SJCRH30 (cell line): ENCODE measurements around the gene ISG20L2. TPM values are rescaled to one million over a fixed set of nuclear protein-coding genes. Genes with fewer than 3 reads are reported as not detected.

Experiments
- DNase-seq, 2 experiments: peaks; one replicate each; pipeline ENCODE4 v3.0.0-alpha.2; 2015 to 2020
- H3K27ac ChIP-seq: fragments of 250-450 bp; sonication (Bioruptor Pico); 2 replicates; pipeline ENCODE4 v1.5.1; 2020; ENCODE audit warnings: mild to moderate bottlenecking, moderate library complexity
- H3K27me3 ChIP-seq: fragments of 250-450 bp; sonication (Bioruptor Pico); 2 replicates; pipeline ENCODE4 v1.5.1; 2020; ENCODE audit warnings: mild to moderate bottlenecking, moderate library complexity
- H3K36me3 ChIP-seq: fragments of 250-450 bp; sonication (Bioruptor Pico); 2 replicates; pipeline ENCODE4 v1.5.1; 2020; ENCODE audit warnings: mild to moderate bottlenecking, moderate library complexity
- H3K4me1 ChIP-seq: fragments of 250-450 bp; sonication (Bioruptor Pico); 2 replicates; pipeline ENCODE4 v1.5.1; 2020; ENCODE audit warnings: mild to moderate bottlenecking, moderate library complexity
- H3K4me3 ChIP-seq: fragments of 250-450 bp; sonication (Bioruptor Pico); 2 replicates; pipeline ENCODE4 v1.5.1; 2020; ENCODE audit warnings: mild to moderate bottlenecking, moderate library complexity
- H3K9me3 ChIP-seq: fragments of 250-450 bp; sonication (Bioruptor Pico); replicated peaks from 2 replicates; pipeline ENCODE4 v1.5.1; 2020; ENCODE audit warnings: mild to moderate bottlenecking, moderate library complexity
- total RNA-seq: library from RNA; depleted of rRNA; stranded (reverse); fragments of >200 nt; shearing (Covaris generic); gene quantifications from 2 replicates; pipeline ENCODE4 v1.2.3, GENCODE V29; 2014

The ISG20L2 gene
- total RNA-seq, 1 experiment from 2014 or later, result 33.7 TPM

- Histone ChIP-seq H3K27ac (no peak overlapping the region), H3K36me3 (no peaks in the 10 kb centered on the region), H3K27me3 (0 out of 2 replicates have a peak, but pooled peaks cover under 1% of the 10 kb centered on the region), H3K9me3 (no peaks in the 10 kb centered on the region), H3K4me1 (peaks cover 12% of the 10 kb centered on the region), H3K4me3 (no peak overlapping the region)
- peak; percentile 13 to 37 for DNase-seq
Observed at GRCh38 chr1:156697481-156697880, 31.1 kb downstream of the ISG20L2 start.

GRCh38 chr1:156696755-156697154 is 31.8 kb downstream of the ISG20L2 start:
- Histone ChIP-seq H3K4me3 (no peak overlapping the region), H3K27ac (no peak overlapping the region), H3K36me3 (no peaks in the 10 kb centered on the region), H3K27me3 (peaks cover 8% of the 10 kb centered on the region; the same call in 1 of the 2 replicates), H3K9me3 (no peaks in the 10 kb centered on the region), H3K4me1 (peaks cover 20% of the 10 kb centered on the region)
- no peak for DNase-seq

- Histone ChIP-seq H3K27me3 (peaks cover 11% of the 10 kb centered on the region; the same call in 1 of the 2 replicates), H3K4me1 (peaks cover 39% of the 10 kb centered on the region), H3K27ac (no peak overlapping the region), H3K4me3 (no peak overlapping the region), H3K36me3 (no peaks in the 10 kb centered on the region), H3K9me3 (no peaks in the 10 kb centered on the region)
- DNase-seq, result no peak
Observed at GRCh38 chr1:156694690-156694962, 33.9 kb downstream of the ISG20L2 start.

DNA sequence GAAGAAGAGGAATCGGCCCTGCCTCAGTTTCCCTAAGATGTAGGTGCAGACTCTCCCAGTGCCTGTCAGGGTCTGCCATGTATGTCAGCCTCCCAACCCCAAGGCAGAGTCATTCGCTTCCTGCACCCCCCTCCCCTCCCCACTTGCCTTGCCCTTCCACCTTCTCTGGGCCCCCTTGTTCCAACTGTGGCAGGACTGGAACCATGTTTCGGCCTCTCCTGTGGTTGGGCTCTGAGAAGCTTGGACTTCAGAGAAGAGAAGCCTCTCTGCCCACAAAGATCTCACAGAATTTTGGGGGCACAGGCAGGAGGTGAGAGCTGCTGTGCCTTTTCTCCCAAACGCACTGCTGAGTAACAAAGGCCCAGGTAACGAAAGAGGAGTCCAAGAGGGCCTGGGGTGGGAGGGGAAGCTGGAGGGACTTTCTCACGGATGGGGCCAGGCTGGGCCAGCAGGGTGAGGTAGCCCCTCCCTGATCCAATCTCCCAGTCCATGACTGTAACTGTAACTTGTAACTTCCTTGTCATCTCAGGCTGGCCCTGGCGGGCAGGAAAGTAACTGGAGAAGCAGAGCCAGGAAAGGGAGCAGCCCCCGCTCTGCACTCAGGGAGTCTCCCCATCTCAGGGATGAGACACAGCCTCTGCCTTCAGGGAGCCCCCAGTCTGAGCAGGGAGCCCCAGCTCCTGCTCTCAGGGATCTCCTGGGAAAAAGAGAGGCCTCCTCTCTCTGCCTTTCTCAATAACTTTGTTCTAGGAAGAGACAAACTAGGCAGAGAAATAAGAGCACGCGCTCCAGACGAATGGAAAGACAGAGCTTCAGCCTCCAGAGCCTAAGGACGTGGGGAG is 34.5 kb downstream of the ISG20L2 start:
- H3K9me3 ChIP-seq, result no peaks in the 10 kb centered on the region
- H3K27me3 ChIP-seq, result peaks cover 11% of the 10 kb centered on the region; the same call in 1 of the 2 replicates
- H3K4me1 ChIP-seq, result peaks cover 40% of the 10 kb centered on the region
- H3K36me3 ChIP-seq, result no peaks in the 10 kb centered on the region
- peak in 1 of 2 experiments; percentile 41 for DNase-seq
- no peak overlapping the region for H3K4me3 ChIP-seq
- no peak overlapping the region for H3K27ac ChIP-seq

GRCh38 chr1:156692925-156693847 is 35.4 kb downstream of the ISG20L2 start:
- H3K4me1 ChIP-seq, result peaks cover 40% of the 10 kb centered on the region
- no peak overlapping the region for H3K4me3 ChIP-seq
- H3K27me3 ChIP-seq, result peaks cover 11% of the 10 kb centered on the region; the same call in 1 of the 2 replicates
- H3K36me3 ChIP-seq, result no peaks in the 10 kb centered on the region
- no peak overlapping the region for H3K27ac ChIP-seq
- DNase-seq, result peak; percentile 25 to 29
- no peaks in the 10 kb centered on the region for H3K9me3 ChIP-seq

- Histone ChIP-seq H3K27ac (no peak overlapping the region), H3K9me3 (no peaks in the 10 kb centered on the region), H3K4me3 (no peak overlapping the region), H3K36me3 (no peaks in the 10 kb centered on the region), H3K27me3 (peaks cover 11% of the 10 kb centered on the region; the same call in 1 of the 2 replicates), H3K4me1 (peaks cover 37% of the 10 kb centered on the region)
- no peak for DNase-seq
Observed at GRCh38 chr1:156692441-156692924, 36.1 kb downstream of the ISG20L2 start.

DNA sequence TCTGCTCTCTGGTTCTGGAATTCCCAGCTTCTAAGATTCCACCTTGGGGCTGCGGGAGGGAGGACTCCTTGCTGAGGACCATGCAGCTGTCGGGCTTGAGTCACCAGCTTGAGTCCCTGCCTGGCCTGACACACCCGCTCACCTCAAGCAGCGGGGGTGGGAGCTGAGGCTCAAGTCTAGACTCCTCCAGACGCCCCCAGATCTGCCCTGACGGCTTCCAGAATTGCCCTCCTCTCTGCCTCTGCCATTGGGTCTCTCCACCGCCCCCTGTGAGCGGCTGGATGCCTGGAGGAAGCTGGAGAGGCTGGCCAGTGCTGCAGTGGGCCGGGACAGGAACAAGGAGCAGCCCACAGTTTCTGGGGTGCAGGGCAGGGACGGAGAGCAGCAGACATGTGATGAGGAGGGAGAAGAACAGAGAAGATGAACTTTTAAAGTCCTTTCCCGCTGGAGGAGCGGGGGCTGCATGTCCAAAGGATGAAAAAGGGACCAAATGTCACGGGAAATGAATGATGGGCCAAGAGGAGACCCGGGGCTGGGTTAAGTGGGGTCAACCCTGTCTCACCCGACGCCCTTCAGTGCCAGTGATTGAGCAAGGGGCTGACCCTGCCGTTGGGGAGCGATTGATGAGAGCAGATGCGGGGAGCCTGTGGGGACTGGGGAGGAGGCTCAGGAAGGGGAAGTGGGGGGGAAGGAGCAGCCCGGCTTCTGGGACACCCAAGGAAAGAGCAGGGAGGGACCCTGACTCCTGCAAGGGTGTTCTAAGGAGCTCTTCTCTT is 36.7 kb downstream of the ISG20L2 start:
- Histone ChIP-seq H3K27me3 (peaks cover 11% of the 10 kb centered on the region; the same call in 1 of the 2 replicates), H3K4me3 (no peak overlapping the region), H3K36me3 (no peaks in the 10 kb centered on the region), H3K9me3 (no peaks in the 10 kb centered on the region), H3K4me1 (peaks cover 35% of the 10 kb centered on the region), H3K27ac (no peak overlapping the region)
- peak; percentile 49 to 60 for DNase-seq

- no peak overlapping the region for H3K4me3 ChIP-seq
- H3K9me3 ChIP-seq, result no peaks in the 10 kb centered on the region
- H3K27me3 ChIP-seq, result peaks cover 11% of the 10 kb centered on the region; the same call in 1 of the 2 replicates
- H3K27ac ChIP-seq, result no peak overlapping the region
- H3K4me1 ChIP-seq, result peaks cover 35% of the 10 kb centered on the region
- no peaks in the 10 kb centered on the region for H3K36me3 ChIP-seq
- DNase-seq, result no peak
Observed at GRCh38 chr1:156691191-156691590, 37.4 kb downstream of the ISG20L2 start.

DNA sequence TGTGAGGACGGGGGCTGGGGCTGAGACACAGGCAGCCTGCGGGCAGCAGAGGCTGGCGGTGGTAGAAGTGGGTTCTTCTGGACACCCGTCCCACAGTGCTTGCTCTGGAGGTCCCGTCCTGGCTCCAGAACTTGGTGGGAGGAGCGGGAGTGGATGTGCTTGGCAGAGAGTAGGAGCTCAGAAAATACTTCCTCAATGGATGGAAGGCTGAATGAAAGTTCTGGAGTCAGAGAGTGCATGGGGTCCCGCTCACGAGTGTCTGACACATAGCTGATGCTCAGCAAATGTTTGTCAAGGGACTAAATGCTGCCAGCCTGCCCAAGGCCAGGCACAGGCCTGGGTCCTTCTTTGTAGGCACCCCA is 37.9 kb downstream of the ISG20L2 start:
- Histone ChIP-seq H3K4me3 (no peak overlapping the region), H3K27ac (no peak overlapping the region), H3K36me3 (no peaks in the 10 kb centered on the region), H3K9me3 (no peaks in the 10 kb centered on the region), H3K4me1 (peaks cover 35% of the 10 kb centered on the region), H3K27me3 (peaks cover 11% of the 10 kb centered on the region; the same call in 1 of the 2 replicates)
- DNase-seq, result no peak

GRCh38 chr1:156689953-156690674 is 38.5 kb downstream of the ISG20L2 start:
- DNase-seq, result peak; percentile 28 to 41
- no peaks in the 10 kb centered on the region for H3K9me3 ChIP-seq
- H3K27me3 ChIP-seq, result peaks cover 11% of the 10 kb centered on the region; the same call in 1 of the 2 replicates
- peaks cover 35% of the 10 kb centered on the region for H3K4me1 ChIP-seq
- no peak overlapping the region for H3K4me3 ChIP-seq
- no peak overlapping the region for H3K27ac ChIP-seq
- H3K36me3 ChIP-seq, result no peaks in the 10 kb centered on the region

- peaks cover 35% of the 10 kb centered on the region for H3K4me1 ChIP-seq
Observed at GRCh38 chr1:156689035-156689952, 39.3 kb downstream of the ISG20L2 start.

DNA sequence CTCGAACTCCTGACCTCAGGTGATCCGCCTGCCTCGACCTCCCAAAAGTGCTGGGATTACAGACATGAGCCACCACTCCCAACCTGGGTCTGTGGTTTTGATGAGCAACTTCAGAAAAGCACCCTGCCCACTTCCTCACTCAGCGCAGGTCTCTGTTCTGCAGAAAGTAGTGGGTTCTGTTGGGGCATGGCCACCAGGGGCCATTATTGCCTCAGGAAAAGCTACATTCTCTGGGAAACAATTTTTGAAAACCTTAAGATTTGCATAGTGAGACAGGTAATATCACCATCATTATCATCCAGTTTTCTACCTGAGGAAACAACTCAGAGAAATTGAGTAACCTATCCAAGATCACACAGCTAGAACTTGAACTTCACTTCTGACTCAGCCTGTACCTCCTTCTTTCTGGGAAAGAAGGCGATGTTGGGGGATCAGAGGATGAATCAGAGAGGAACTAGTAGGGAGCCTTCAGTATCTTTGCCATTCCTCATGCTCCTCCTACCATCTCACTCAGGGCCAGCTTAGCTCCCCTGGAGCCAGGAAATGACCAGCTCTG is 44.3 kb downstream of the ISG20L2 start:
- Histone ChIP-seq H3K4me3 (no peak overlapping the region), H3K27me3 (peaks cover 19% of the 10 kb centered on the region), H3K36me3 (no peaks in the 10 kb centered on the region), H3K4me1 (no peaks in the 10 kb centered on the region; the same call in 1 of the 2 replicates), H3K27ac (no peak overlapping the region), H3K9me3 (no peaks in the 10 kb centered on the region)
- no peak for DNase-seq

More at GRCh38 chr1:156689035-156689952, 39.3 kb downstream of the ISG20L2 start:
- DNase-seq, result peak; percentile 77 to 88
- Histone ChIP-seq H3K27ac (no peak overlapping the region), H3K4me3 (peak overlapping the region; percentile 4; the same call in 1 of the 2 replicates), H3K36me3 (no peaks in the 10 kb centered on the region), H3K27me3 (peaks cover 15% of the 10 kb centered on the region; the same call in 1 of the 2 replicates), H3K9me3 (no peaks in the 10 kb centered on the region)
